ENCODE results near the gene SKI.

Gene SKI

DNA sequence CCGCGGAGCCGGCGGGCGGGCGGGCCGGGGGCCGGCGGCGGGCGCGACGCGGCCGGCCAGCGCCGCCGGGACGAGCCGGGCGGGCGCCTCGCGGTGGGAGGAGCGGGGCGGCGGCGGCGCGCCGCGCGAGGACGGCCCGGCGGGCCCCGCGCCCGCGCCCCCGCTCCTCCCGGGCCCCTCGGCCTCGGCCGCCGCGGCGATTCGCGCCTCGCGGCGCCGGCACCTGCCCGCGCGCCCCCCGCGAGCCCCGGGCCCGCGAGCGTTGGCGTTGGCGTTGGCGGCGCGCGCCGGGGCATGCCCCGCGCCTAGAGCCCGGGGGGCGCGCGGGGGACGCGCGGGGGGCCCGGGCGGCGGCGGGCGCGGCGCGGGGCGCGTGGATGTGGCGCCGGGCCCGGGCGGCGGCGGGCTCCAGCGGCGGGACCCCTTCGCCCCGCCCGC is at the start of gene SKI:
SKI (plus strand) TSS at position 163 of the 438 bp plus-strand sequence. CDS start 448 bp downstream, outside the sequence.
- DNase-seq: no peak

DNA sequence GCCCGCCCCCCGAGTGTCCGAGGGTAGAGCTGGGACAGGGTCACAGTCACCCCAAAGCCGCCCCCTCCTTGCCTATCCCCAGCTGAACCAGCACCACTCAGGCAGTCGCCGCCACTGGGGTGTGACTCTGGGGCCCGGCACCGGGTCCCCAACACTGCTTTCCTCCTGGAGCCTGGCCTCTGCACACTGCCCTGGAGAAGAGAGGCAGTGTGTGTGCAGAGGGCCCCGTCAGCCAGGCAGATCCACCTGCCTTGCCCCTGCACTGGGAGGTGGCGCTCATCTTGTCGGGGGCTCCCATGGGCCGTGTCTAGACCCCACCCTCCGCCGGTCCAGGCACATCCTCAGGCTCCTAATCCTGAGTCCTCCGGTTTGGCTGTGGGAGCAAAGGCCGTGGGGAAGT is 49.2 kb upstream of the SKI start:
- no peak for DNase-seq

DNA sequence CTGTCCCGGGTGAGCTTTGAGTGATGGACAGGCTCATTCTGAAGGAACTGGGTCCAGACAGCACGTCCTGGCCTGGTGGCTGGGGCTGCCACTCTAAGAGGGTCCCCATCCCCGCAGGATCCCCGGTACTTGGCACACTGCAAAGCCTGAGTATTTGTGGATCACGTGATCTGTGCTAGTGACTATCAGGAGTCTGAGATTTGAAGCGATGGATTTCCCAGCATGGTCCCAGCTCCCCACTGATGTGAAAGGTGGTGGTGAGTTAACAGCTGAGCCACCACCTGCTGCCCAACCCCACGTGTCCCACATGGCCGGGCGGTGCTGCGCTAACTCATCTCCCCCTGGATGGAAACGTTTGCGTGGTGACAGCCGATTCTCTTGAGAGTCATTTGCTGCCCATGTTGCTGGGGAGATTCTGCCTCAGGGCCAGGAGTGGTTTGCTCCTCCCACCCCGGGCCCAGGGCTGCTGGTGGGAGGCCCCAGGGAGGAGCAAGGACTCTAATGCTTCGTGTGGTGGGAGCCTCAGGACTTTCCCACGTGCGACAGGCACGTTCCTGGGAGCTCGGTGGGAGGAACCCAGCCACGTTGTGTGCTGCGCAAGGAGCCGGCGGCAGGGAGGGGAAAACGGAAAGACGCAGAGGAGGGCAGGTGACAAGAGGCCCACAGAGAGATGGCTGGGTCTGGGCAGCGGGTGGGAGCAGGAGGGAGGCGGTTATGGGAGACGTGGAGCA is 48.7 kb upstream of the SKI start:
- DNase-seq: peak in 11 of 58 donors; percentile 13 to 47 (median 28)

DNA sequence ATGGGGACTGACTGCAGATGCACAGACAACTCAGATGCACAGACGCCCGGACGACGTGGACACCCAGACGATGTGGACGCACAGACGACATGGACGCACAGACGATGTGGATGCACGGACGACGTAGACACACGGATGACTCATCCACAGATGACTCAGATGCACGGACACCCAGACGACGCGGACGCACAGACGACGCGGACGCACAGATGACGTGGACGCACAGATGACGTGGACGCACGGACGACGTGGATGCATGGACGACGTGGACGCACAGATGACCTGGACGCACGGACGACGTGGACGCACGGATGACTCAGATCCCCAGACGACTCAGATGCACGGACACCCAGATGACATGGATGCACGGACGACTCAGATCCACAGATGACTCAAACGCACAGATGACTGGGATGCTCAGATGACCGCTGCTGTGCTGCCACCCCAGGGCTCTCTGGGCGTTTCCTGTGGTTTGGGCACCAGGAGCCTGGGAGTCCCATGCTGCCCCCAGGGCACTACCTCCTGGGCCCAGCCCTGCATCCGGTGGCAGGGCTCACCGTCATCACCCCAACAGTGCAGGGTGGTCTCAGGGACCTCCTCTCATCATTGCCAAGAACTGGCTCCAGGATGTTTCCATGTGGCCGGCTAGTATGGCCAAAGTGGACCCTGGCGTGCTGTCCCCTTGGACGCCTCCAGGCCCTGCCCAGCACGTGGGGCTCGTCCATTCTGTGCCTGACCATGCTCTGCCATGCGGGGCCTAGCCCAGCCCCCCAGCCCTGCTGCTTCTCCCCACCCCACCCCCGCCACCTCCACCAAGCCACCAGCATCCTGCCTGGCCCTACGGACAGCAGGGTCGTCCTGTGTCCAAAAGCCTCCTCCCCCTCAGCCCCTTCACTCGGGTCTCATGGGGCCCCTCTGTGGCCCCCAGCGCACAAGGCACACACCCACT is 47.5 kb upstream of the SKI start:
- DNase-seq: peak in 3 of 58 donors; percentile 23 to 49 (median 25)

DNA sequence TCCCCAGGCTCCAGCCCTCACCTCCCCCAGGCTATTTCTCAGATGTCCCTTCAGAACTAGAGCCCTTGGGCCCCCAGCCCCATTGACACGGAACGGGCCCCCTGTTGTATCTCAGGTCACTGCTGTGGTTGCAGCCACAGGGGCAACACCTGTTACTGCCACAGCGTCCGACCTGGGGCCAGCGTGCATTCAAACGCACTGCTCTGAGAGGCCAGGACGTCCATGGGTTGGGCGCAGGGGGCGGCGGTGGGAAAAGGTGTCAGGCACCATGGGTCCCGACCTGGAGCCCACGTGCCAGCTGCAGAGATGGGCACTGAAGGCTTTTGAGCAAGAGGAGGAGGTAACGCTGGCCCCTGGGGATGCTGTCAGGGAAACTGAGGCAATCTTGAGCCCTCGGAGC is 46.8 kb upstream of the SKI start:
- DNase-seq: no peak

DNA sequence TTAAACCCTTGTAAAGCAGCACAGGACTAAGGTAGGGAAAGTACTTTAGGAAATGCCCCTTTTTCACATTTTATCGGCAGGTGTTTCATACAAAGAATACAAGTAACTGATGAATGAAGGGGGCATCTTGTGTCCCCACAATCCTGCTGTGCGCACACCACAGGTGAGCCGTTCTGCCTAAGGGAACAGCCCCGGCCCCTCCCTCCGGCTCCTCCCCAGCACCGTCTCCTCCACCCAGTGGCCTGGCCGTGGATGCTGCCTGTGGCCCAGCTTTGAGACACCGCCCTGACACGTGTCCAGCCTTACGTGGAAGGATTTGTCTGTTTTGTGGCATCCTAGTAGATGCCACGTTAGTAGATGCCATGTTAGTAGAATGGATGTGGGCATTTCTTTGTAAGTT is 46.4 kb upstream of the SKI start:
- no peak for DNase-seq

DNA sequence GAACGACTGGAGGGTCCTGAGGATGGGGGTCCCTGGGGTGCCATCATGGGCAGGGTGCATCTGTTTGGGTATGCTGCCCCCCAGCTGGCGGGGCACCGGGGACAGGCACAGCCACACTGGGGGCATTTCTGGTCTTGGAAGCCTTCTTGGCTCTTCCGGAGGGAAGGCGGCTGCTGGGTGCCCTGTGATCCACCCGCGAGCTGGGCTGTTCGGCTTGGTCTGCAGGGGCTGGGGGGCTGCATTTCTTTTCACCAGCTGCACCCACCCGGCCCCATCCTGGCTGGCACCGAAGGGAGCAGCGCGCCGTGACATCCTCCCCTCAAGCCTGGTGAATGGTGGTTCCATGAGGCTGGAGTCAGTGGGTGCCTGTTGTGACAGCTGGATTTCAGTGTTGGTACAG is 45.7 kb upstream of the SKI start:
- DNase-seq: no peak

DNA sequence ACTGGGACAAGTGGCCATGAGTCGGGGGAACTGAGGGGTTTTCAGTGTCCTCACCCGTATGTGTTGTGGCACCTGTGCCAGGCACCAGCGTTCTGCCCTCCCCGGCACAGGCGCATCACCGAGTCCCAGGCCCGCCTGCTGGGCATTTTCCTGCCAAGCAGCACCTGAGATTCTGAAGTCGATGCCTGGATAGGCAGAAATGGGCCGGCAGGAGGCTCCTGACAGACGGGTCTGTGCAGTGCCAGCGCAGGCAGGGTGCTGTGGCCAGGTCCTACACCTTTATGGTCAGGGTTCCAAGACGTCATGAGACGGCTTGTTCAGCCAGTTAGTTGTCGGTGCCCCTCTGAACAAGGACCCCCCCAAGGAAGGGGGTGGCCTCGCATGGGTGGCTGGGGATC is 44.2 kb upstream of the SKI start:
- no peak for DNase-seq

DNA sequence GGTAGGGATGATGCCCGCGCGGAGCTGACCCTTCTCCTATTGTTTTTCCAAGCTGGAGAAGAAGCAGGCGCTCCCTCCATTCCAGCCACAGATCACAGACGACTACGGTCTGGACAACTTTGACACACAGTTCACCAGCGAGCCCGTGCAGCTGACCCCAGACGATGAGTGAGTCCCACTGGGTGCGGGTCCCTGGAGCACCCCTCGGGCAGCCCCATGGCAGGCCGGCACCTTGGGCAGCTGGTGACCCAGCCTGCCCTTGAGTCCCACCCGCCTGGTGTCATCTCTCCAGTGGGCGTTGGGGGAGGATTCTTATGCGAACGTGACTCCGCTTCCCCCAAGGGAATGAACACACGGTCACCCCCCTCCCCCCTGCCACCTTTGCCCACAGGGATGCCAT is 43.6 kb upstream of the SKI start:
- no peak for DNase-seq

DNA sequence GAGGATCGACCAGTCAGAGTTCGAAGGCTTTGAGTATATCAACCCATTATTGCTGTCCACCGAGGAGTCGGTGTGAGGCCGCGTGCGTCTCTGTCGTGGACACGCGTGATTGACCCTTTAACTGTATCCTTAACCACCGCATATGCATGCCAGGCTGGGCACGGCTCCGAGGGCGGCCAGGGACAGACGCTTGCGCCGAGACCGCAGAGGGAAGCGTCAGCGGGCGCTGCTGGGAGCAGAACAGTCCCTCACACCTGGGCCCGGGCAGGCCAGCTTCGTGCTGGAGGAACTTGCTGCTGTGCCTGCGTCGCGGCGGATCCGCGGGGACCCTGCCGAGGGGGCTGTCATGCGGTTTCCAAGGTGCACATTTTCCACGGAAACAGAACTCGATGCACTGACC is 43.2 kb upstream of the SKI start:
- DNase-seq: no peak

DNA sequence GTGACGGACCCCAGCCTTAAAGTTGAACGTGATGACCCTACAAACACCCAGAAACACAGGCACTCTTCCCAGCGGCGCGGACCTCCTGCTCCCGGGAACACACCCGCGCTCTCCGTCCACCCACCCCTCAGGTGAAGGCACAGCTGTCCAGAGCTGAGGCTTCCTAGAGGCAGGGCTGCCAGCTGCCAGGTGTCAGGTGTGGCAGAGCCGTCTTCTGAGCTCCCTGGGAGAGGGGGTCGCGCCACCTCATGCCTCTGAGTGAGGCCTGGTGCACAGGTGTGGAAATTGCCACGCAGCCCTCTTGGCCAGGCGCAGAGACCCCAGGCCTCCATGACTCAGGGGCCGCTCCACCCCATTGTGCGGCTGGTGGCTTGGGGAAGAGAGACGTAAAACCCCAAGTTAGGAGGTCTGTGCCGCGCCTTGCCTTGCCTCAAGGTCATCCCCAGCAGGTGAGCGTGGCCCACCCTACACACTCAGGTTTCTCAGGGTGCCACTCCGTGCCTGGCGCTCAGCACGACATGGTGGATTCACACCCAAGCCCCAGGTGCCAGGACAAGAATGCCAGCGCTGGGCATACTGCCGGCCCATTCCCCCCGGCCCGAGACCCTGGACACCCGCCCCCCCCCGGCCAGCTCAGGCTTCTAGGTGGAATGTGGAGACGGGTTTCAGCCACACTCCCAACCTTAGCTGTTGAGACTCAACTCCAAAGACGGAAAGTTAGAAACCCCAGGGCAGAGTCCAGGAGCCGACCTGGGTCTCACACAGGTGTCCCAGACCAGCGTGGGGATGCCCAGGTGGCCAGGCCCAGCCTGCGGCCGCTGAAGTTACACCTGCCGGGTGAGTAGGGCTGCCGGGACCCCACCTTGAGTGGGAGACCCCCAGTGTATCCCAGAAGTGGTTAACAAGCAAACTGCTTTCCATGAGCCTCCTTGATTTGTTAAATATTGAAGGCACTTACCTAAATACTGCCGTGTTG is 42.0 kb upstream of the SKI start:
- DNase-seq: no peak

DNA sequence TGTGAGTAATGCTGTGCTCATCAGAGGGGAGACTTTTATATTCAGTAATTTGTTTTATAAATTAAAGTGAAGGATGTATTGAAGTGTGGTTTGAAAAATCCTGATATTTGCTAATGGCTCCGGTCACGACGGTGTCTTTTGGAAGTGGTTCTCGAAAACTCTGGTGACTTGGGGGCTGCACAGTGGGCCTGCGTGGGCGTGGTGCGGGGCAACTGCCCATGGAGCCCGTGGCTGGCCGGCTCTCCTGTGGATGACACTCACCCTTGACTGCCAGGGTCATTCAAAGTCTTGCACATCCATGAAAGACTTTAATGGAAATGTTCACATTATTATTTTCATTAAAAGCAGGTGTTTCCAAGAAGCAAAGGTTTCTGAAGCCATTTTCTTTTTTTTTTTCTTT is 41.2 kb upstream of the SKI start:
- DNase-seq: no peak

DNA sequence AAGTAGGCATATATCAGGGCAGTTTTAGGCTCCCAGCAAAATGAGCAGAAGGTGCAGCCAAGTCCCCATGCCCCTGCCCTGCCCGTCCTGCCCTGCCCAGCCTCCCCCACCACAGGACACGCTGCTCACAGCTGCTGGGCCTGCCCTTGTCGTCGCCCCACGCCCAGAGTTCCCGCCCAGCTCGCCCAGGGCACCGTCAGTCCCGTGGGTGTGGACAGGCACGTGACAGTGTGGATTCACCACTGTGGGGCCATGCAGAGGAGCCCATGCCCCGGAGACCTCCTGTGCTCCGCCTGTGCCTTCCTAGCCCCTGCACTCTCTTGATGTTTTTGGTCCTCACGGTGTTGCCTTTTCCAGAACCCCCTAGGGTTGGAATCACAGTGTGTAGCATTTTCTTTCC is 40.5 kb upstream of the SKI start:
- no peak for DNase-seq

DNA sequence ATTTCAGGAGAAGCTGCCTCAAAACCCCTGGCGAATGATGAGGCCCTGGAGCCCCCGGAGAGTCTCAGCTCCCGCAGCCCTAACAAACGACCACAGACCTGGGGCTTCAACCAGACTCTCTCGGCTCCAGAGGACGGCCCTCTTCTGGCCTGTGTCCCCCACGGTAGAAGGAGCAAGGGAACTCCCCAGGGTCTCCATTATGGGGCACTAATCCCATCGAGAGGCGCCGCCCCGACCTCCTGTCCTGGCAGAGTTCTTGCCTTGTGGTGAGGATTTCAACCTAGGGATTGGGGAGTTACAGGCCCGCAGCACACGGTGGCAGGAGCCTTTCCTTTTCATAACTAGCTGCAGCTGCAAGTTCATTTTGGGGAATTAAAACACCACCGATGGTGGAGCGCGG is 39.8 kb upstream of the SKI start:
- no peak for DNase-seq

DNA sequence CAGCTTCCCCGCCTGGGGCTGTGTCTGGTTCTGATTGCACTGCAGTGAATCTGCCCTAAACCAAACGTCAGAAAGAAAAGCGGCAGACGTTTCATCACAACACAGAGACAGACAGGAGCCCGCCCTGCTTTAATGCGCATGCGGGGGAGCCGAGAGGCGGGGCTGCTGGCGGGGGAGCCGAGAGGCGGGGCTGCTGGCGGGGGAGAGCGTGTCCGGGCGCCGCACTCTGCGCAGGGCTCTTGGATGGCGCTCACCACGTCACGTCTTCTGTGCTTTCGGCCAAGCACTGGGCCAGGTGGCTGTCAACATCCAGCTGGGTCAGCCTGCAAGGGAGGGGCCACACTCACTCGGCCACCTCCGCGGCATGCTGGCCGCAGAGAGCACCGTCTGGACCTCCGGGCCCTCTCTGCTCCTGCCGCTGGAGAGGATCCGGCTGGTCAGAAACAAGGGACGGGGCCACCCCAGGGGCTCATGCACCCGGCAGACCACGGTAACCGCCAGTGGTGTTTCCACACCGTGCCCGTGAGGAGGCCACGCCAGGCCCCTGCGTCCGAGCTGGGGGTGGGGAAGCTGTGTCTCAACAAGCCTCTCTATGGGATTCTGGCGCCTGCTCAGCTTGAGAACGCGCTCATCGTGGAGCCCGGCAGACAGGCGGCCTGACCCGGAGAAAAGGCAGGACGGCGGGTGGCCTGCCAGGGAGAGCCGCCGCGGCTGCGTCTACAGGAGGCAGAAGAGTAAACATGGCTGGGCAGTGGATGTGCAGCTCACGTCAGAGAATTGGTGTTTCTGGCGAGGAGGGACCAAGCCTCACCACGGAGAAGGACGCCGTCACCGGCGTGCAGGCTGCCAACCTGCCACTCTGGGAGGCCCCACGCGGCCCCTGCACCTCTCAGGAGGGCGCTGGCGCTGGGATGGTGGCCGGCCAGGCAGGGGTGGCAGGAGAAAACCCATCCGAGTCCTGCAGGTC is 38.4 kb upstream of the SKI start:
- DNase-seq: peak in 57 of 58 donors; percentile 42 to 97 (median 92)

DNA sequence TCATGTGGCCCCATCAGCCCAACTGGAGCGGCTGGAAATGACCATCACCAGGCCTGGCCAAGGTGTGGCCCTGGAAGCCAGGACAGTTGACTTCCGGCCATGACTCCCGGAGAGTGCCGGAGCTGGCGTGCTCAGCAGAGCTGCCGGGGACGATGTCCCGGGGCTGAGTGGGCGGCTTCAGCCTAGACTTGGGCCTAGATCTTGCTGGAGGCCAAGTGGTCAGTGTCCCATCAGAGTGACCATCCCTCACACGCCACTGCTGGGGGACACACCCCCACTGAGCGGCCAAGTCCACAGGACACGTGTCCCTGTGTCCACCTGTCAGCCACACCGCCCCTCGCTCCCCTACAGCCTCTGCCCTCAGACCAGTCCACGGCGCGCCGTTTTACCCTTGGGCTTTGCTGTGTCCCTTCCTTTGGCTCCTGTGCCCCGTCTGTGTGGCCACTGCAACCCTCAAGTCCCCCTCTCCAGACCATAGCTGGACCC is 37.6 kb upstream of the SKI start:
- DNase-seq: no peak

DNA sequence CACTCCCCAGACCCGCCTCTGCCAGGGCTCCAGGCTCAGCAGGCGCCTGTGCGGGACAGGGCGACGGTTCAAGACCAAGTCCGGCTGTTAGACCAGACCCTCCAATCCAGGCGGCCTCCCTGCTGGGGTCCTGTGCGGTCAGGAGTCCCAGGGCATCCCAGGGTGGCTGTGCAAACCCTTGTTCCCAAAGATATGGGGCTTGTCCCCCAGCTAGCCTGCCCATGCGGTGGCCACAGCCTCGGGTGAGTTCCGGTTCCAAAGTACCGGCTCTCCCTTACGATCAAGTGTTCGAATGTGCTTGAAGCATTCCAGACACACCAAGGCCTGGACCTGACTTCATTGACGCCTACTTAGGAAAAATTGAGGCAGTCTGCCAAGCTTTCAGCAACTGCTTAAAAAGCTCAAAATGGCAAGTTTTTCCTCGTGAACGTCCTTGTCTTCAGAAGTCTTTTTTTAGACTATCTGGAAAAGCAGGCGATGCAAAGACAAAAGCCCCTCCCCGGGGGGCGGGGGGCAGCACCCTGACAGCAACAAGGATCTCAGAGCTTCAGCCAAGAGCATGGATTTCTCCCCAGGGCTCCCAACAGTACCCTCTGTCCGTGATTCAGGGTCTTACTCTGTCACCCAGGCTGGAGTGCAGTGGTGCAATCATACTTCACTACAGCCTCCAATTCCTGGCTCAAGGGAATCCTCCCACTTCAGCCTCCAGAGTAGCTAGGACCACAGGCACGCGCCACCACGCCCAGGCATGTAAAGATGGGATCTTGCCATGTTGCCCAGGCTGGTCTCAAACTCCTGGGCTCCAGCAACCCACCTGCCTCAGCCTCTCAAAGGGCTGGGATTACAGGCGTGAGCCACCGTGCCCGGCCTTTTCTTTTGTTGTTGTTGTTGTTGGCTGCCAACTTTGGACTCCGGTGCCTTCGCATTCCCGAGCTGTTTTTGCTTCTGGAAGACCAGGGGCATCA is 35.8 kb upstream of the SKI start:
- peak in 9 of 58 donors; percentile 23 to 63 (median 44) for DNase-seq

DNA sequence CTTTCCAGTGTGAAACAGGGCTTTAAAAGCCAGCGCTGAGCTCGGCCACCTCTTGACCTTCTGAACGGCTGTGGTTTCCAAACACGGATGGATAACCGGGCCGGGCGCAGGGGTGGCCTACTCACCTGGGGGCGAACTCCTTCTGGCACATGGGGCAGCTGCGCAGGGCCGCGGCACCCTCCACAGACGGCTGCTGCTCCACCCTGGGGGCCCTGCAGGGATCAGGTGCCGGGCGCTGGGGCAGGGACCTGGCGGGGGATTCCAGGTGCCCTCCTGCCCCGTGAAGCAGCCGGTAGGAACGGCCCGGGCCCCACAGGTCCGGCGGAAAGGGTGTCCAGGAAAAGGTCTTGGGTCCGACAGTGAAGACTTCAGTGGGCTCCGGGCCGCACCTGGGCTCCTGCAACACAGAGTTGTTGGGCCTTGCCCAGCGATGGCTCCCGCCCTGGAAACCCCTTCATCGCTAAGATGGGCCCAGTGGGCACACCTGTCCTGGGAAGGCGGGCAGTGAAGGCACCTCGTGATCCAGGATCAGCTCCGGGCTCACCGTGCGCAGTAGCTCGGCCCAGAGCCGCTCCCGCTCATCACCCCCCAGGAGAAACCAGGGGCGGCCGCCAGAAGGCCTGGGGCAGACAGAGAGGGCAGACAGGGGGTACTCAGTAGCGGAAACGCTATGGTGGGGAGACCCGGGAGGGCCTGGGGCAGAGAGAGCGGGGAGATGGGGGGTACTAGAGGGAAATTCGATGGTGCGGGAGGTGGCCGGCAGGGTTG is 34.4 kb upstream of the SKI start:
- no peak for DNase-seq

Data from anterior cingulate cortex (tissue), 58 donors.